Stimulated activated CD4-positive, alpha-beta T cell treated with anti-CD3 and anti-CD28 coated beads, TNF-alpha, amount 100 ng/mL, for 24 hours (primary cell): ENCODE measurements around the gene DYNC1H1.
"Not testable (repeated sequence)": the region's sequence is repeated elsewhere in the genome, so short reads cannot be mapped to it uniquely, and the experiment has no call there.

Source experiments
- DNase-seq, 3 experiments: peaks; one replicate each; pipeline ENCODE4 v3.0.0-alpha.2; 2020; ENCODE audit warnings: low read depth in 3 of 3

DYNC1H1 gene

DNA sequence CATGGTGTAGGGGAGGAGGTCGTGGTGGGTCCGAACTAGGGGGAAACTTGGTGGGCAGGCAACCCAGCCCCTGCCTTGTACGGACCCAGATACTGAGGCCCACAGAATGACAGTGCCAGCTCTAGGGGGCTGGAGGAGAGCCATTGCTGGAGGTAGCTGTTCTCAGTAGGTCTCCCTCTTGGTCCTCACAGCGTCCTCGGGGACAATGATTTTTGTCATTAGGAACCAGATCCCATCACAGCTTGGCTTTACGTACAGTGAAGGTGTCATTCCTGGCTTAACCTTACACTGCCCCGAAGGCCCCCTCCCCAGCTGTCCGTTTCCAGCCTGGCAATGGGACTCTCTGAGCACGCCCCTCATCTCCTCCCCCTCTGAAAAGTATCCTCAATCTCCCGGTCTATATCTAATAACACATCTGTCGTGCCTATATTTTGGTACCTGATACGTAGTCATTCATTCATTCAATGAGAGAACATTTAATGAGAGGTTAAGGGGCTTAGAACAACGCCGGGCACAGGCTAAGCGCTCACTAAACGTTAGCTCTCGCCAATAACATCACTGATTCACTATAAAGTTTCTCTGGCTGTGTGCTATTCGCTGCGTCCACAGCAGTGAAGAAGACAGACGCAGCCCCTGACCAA, 597 bp upstream of the DYNC1H1 start:
- no peak for DNase-seq

DNA sequence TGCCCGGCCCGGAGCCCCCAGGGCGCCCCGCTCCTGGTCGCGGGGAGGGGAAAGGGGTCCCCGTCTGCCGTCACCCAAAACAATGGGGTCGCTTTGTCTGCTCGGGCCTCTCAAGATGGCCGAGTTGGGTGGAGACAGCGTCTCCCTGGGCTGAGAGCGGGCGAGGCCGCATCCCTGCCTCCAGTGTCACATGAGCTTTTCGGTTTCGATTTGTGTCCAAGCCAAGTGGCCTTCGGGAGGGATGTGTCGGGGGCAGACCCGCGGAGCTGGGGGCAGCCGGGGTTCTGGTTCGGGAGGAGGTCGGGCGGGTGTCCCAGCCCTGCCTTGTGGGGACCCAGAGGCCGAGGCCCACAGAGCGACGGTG, 790 bp downstream of the DYNC1H1 start:
- peak in 2 of 3 experiments; percentile 14 to 50 for DNase-seq

- DNase-seq: no peak
Measured at GRCh38 chr14:101965770-101966722, 1.7 kb downstream of the DYNC1H1 start.

DNA sequence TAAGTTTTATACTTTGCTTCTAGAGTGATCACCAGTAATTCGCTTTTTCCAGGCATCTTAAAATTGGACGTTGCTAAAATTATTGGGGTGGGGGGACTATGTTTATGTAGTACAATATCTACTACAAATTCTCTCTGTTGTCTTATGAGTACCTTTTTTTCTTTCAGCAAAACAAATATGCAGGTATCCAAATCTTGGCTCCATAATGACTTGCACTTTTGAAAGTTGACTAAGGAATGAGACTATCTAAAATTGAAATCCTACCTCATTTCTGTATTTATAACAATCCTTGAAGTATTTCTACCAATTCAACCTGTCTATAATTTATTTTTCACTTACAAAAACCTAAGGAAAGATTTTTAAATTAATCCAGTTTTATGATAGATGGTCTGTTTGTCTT, 2.4 kb downstream of the DYNC1H1 start:
- no peak for DNase-seq

DNA sequence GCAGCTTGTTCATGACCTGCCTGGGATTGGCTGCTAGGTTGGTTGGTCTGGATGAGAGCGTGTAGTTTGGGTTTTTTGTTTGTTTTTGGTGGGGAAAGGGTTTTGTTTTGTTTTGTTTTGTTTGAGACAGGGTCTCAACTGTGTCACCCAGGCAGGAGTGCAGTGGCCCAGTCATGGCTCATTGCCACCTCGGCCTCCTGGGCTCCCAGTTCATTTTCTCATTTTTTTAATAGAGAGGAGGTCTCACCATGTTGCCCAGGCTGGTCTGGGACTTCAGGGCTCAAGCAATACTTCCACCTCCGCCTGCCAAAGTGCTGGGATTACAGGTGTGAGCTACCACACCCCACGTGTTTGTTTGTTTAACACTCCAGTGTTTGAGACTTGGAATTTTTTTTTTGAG, 3.8 kb downstream of the DYNC1H1 start:
- DNase-seq: no peak

GRCh38 chr14:101969481-101969880, 5.1 kb downstream of the DYNC1H1 start:
- DNase-seq: no peak

GRCh38 chr14:101970830-101971400, 6.5 kb downstream of the DYNC1H1 start:
- no peak for DNase-seq

DNA sequence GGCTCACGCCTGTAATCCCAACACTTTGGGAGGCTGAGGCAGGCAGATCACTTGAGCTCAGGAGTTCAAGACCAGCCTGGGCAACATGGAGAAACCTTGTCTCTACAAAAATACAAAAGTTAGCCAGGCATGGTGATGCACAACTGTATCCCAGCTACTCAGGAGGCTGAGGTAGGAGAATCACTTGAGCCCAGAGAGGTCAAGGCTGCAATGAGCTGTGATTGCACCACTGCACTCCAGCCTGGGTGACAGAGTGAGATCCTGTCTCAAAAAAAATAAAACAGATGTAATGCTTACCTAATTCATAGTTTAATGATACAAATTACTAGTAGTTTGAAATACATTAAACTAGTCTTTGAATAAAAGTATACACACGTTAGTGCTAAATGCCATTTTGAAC, 7.1 kb downstream of the DYNC1H1 start:
- DNase-seq: not testable (repeated sequence)

GRCh38 chr14:101972126-101972866, 7.9 kb downstream of the DYNC1H1 start:
- DNase-seq: no peak

DNA sequence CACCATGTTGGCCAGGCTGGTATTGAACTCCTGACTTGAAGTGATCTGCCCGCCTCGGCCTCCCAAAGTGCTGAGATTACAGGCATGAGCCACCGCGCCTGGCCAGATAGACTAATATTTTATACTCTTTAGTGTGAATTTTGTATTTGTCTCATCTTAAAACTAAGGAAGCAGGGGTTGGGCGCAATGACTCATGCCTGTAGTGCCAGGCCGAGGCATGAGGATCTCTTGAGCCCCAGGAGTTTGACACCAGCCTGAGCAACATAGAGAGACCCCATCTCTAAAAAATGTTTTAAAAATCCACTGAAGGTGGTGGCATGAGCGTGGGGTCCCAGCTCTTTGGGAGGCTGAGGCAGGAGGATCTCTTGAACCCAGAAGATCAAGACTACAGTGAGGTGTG, 9.0 kb downstream of the DYNC1H1 start:
- no peak for DNase-seq

GRCh38 chr14:101975231-101975630, 10.9 kb downstream of the DYNC1H1 start:
- DNase-seq: no peak

DNA sequence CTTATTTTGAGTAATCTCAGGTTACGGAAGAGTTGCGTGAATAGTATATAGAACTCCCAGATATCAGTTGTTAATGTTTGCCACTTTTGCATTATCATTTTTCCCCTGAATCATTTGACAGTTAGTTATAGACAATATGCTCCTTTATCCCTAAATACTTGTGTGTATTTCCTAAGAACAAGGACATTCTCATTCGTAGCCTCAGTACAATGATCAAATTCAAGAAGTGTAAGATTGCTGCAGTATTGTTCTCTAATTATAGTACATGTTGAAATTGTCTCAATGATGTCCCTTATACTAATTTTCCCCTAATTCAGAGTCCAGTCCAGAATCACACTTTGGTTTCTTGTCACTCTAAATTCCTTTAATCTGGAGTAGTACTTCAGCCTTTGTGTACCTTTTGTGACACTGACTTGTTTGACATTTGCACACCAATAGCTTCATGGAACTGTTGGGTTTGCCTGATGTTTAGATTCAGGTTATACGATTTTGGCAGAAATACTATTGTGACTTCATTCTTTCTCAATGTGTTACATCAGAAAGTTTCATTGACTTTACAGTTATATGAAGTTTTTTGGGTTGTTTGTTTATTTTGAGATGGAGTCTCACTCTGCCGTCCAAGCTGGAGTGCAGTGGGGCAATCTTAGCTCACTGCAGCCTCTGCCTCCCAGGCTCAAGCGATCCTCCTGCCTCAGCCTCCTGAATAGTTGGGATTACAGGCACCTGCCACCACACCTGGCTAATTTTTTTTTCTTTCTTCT, 13.1 kb downstream of the DYNC1H1 start:
- DNase-seq: no peak

DNA sequence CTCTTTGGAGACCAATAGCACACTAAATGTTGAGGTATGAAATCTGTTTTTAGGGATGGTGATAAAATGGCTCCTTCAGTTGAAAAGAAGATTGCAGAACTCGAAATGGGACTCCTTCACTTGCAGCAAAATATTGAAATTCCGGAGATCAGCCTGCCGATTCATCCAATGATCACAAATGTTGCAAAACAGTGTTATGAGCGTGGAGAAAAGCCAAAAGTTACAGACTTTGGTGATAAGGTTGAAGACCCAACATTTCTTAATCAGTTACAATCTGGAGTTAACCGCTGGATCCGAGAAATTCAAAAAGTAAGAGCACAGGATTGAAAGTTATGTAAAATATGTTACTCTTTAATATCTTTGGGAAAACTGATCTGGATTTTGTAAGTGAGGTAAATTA, 15.3 kb downstream of the DYNC1H1 start:
- no peak for DNase-seq

DNA sequence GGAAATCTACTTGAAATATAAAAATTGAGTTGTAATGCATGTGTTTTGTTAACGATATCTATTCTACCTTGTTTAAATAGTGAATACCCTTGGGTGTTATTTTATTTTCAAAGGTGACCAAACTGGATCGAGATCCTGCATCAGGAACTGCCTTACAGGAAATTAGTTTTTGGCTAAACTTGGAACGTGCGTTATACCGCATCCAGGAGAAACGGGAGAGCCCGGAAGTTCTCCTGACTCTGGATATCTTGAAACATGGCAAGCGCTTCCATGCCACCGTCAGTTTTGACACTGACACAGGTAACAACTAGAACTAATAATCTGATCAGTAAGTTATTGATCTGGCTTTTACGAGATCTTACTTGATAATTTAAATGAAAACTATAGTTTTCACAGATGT, 15.9 kb downstream of the DYNC1H1 start:
- DNase-seq: no peak

DNA sequence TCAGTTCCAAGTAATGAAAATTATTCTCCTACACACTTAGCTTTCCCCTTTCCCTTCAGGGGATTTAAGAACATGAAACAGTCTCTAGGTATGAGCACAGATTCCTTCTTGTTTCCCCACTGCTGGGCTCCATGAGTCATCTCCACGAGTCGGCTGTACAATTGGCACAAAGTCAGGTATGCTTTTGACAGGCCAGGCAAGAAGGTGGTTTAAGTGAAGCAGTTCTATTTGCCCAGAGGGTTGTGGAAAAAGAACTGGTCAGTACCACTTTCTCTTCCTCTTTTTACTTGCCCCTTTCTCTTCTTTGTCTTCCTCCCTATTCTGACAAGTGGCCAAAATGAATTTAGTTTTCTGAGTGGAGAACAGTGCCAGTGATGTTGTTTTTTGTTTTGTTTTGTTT, 16.3 kb downstream of the DYNC1H1 start:
- DNase-seq: no peak

- DNase-seq: no peak
Measured at GRCh38 chr14:101982621-101983020, 18.2 kb downstream of the DYNC1H1 start.

- DNase-seq: not testable (repeated sequence)
Measured at GRCh38 chr14:101984831-101985230, 20.5 kb downstream of the DYNC1H1 start.

DNA sequence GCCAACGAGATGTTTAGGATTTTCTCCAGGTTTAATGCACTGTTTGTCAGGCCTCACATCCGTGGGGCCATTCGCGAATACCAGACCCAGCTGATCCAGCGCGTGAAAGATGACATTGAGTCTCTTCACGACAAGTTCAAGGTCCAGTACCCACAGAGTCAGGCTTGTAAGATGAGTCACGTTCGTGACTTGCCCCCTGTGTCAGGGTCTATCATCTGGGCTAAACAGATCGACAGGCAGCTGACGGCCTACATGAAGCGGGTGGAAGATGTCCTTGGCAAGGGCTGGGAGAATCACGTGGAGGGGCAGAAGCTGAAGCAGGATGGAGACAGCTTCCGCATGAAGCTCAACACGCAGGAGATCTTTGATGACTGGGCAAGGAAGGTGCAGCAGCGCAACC, 21.6 kb downstream of the DYNC1H1 start:
- DNase-seq: no peak

DNA sequence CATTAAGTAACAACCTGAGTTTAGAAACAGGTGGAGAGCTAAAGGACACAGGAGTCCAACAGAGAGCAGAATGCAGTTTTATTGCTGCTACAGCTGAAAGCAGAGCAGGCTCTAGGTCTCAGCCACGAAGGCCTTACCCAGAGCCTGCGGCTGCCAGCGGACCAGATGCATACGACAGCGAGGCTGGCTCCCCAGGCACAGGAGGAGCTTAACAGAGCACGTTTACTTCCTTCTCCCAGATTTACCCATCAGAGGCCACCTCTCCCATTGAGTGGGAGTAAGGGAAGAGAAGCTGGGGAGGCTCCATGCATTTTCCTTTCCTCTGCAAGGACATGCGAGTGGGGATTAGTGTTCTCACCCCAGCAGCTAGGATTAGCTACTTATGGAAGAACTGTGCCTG, 22.6 kb downstream of the DYNC1H1 start:
- no peak for DNase-seq

GRCh38 chr14:101988377-101988776, 24.0 kb downstream of the DYNC1H1 start:
- no peak for DNase-seq

DNA sequence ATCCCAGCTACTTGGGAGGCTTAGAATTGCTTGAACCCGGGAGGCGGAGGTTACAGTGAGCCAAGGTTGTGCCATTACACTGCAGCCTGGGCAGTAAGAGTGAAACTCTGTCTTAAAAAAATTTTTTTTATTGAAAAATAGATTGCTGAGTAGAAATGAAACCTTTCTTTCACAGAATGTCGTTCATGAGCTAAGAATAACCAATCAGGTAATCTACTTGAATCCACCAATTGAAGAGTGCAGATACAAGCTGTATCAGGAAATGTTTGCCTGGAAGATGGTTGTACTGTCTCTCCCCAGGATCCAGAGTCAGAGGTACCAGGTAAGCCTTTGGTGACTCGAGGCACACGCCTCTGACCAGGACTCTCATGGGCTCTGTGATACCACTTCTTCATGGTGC, 27.0 kb downstream of the DYNC1H1 start:
- no peak for DNase-seq
